HG03045 (cell line): ENCODE results near the gene SUFU.

Source experiments
- ATAC-seq: cut with Tn5 transposase; IDR thresholded peaks from one replicate; pipeline ENCODE4 v1.9.1; 2021; ENCODE audit warnings: mild to moderate bottlenecking, moderate library complexity; ENCODE audit not compliant: unreplicated experiment

The SUFU gene

GRCh38 chr10:102546606-102547320 lies 43.0 kb downstream of the SUFU start:
- ATAC-seq, result no peak

DNA sequence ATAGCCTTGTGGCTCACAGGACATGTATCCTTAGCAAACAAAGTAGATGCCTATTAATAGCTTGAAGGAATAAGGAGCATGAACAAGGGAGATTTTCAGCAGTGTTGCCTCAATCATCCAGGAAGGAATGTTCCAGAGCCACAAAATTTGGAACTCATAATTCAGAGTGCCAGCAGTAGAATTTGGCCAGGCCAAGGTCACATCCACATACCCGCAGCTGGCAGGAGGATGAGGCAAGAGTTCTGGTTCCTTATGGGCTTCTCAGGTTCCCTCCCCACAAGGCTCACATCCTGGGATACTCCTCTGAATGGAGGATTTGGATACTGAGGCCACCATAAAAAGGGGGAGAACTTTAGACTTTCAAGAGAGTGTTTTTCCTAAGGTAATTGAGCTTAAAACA lies 45.8 kb downstream of the SUFU start:
- ATAC-seq, result no peak

- ATAC-seq, result no peak
These were observed 47.0 kb downstream of the SUFU start for GRCh38 chr10:102550636-102551210.

DNA sequence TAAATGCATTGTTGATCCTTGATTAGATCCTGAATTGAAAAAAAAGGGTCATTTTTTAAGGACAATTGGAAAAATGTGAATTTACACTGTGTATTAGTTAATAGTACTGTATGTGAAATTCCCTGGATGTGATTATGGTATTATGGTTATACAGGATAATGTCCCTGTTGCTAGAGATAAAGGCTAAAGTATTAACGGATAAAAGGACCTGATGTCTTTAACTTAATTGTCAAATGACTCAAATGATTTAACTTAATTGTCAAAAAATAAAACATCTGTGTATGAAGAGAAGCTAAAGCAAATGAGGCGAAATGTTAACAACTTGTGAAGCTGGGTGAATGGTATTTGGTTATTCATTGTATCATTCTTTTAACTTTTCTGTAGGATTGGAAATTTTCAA lies 48.8 kb downstream of the SUFU start:
- no peak for ATAC-seq

DNA sequence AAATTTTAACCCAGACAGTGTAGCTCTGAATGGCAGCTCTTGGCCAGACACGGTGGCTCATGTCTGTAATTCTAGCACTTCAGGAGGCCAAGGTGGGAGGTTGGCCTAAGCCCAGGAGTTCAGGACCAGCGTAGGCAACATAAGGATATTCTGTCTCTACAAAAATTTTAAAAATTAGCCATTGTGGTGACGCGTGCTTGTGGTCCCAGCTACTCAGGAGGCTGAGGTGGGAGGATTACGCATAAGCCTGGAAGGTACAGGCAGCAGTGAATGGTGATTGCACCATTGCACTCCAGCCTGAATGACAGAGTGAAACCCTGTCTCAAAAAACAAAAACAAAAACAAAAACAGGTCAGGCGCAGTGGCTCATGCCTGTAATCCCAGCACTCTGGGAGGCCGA lies 50.0 kb downstream of the SUFU start:
- ATAC-seq, result no peak

- no peak for ATAC-seq
These were observed 50.8 kb downstream of the SUFU start for GRCh38 chr10:102554531-102554930.

DNA sequence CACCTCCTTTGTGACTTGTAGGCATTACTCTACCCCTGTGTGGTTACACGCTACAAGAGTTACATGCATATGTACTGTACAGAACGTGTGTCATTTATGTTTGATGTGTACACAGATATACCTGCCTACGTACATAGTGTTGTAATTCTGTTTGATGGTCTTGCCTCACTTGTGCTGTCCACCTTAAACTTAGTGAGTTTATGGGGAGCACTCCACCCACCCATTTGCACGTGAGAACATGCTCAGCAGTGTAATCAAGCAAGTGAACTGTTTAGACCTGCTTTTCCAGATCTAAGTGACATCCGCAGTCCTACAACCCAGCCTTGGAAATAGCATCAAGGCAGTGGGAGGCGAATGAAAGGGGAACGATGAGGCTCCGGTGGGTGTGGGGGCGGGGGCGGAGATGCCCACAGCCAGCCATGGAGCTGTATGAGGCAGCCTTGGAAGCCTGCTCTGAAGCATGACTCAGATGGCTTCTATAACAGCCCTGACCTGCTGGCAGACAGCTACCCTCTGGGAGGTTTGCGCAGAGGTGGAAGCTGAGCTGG lies 52.1 kb downstream of the SUFU start:
- ATAC-seq, result no peak

DNA sequence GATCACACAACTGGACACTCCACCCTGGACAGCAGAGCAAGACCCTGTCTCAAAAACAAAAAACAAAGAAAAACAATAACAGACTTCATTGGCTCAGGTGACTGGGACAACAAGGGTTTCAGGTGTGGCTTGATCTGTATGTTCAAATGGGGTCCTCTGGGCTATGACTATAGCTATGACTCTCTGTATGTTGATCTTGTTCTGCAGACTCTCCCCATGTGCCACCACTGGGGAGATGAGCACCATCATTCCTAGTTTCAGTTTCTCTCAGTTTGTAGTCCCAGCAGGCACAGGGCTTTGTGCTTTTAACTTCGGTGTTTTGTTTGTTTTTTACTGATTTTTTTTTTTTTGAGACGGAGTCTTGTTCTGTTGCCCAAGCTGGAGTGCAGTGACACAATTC lies 53.8 kb downstream of the SUFU start:
- ATAC-seq, result no peak

DNA sequence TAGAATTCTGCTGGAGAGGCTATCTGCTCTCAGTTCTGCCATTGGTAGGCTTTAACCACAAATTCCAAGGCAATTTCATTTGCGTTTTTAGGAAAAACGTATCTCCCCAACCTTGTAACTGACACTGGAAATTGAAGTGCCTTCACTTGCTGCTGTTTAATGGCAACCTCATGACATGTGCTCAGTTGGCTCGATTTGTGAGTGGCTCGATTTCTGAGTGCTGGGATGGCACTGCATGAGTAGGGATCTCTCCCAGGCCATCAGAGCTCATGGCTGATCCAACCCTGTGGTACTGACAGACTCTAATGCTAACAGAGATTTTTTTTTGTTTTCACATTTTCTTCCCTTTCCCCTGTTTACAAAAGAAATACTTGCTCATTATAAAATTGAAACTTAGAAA lies 56.0 kb downstream of the SUFU start:
- no peak for ATAC-seq

GRCh38 chr10:102564209-102564834 lies 60.5 kb downstream of the SUFU start:
- no peak for ATAC-seq

GRCh38 chr10:102565793-102566192 lies 62.0 kb downstream of the SUFU start:
- no peak for ATAC-seq

DNA sequence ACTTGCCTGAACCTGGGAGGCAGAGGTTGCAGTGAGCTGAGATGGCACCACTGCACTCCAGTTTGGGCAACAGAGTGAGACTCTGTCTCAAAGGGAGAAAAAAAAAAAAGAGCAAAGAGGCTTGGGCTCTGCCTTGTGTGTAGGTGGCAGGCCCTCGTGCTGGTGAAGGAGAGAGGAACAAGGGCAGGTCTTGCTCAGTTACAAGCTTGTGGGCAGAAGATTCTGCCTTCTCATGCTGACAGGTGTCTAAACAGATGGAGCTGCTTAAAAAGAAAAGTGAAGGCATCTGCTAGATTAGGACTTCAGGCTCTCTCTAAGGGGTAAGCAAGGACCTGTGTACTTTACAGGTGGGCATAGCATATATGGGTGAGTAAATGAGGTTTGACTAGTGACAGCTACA lies 75.0 kb downstream of the SUFU start:
- no peak for ATAC-seq

- ATAC-seq, result no peak
These were observed 75.6 kb downstream of the SUFU start for GRCh38 chr10:102579328-102579727.

- no peak for ATAC-seq
These were observed 76.5 kb downstream of the SUFU start for GRCh38 chr10:102580230-102580629.

DNA sequence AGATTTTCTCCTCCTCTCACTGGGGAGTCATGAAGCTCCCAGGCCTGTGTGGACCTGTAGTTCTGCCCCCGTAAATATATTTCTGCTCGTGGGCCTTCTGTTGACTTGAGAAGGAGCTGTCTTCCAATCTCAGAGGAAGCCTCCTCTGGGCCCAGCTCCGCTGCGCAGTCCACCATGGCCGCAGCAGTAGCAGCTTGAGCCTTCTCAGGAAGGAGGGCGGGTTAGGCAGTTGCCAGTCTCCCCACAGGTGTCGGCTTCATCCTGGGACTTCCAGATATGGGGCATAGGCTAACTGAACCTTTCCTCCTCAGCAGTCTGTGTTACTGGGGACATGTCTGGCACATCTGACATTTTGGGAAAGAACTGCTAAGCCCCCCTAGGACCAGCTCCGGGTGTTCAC lies 77.6 kb downstream of the SUFU start:
- no peak for ATAC-seq

DNA sequence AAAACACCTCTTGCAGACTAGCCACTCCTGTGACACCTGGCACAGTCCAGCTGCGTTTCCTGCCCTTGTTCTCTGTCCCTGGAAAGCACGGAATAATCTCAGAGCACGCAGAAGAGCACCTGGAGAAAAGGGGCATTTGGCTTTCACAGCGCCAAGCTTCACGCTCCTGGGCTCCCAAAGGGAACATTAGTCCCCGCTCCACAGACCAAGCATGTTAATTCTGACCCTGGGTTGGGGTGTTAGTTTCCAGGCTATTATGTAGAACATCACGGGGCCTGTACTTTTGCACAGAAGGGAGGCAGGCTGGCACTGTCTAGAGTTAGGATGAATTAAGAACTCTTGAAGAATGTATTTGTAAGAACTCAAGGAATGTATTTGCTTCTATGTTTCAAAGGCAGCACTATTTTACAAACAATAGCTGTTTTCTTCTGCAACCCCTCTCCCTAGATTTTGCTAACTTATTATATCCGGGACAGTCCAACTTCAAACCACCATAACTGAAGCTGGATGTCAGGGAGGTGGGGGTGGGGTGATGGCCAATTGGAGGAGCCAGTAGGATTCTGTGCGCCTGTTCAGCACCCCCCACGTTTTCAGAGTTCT lies 78.3 kb downstream of the SUFU start:
- no peak for ATAC-seq

GRCh38 chr10:102583435-102584417 lies 80.0 kb downstream of the SUFU start:
- peak; percentile 66 for ATAC-seq

DNA sequence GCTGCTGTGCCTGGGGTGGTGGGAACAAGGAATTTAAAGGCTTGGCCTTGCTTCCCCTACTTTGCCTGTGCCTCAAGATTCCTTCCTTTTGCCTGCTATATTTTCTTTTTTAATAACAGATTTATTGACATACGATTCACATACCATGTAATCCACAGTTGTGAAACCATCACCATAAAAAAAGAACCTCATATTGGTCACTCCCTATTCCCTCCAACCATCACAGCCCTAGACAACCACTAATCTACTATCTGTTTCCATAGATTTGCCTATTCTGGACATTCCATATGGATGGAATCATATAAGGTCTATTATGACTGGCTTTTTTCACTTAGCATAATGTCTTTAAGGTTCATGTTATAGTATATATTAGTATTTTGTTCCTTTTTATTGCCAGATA lies 81.3 kb downstream of the SUFU start:
- ATAC-seq, result no peak

GRCh38 chr10:102586858-102587257 lies 83.1 kb downstream of the SUFU start:
- ATAC-seq, result no peak

DNA sequence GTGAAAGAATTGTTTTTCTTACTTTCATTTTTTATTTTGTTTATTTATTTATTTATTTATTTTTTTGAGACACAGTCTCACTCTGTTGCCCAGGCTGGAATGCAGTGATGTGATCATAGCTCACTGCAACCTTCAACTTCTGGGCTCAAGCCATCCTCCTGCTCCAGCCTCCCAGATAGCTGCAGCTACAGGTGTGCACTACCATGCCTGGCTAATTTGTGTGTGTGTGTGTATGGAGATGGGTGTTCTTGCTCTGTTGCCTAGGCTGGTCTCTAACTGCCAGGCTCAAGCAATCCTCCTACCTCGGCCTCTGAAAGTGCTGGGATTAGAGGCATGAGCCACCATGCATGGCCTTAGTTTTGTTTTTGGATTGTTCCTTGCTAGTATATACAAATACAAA lies 85.1 kb downstream of the SUFU start:
- ATAC-seq, result no peak
